H1 (cell line): ENCODE data around the gene ELP4. TPM values are rescaled to one million over a fixed set of nuclear protein-coding genes. Genes with fewer than 3 reads are reported as not detected.

Source experiments
- BRCA1 ChIP-seq: IDR thresholded peaks from 2 replicates; pipeline ENCODE4 v1.6.1; 2012; ENCODE audit warnings: low read depth, low read length, improper control_type of control experiment
- GABPA ChIP-seq: IDR thresholded peaks from 2 replicates; pipeline ENCODE4 v1.6.1; 2011; ENCODE audit warnings: mild to moderate bottlenecking, low read length, moderate library complexity, borderline replicate concordance; ENCODE audit not compliant: insufficient read depth
- POU5F1 ChIP-seq: IDR thresholded peaks from 2 replicates; pipeline ENCODE4 v1.6.1; 2011; ENCODE audit warnings: low read depth, mild to moderate bottlenecking, low read length, moderate library complexity
- SP4 ChIP-seq: IDR thresholded peaks from 2 replicates; pipeline ENCODE4 v1.6.1; 2012; ENCODE audit warnings: low read length, inconsistent platforms
- TBP ChIP-seq: IDR thresholded peaks from 2 replicates; pipeline ENCODE4 v1.6.1; 2011; ENCODE audit warnings: low read depth, low read length, improper control_type of control experiment
- polyA plus RNA-seq, 7 experiments: library from polyadenylated mRNA; depleted of rRNA in 3 of 7; stranded (reverse) in 5 of 7; unstranded in 2 of 7; fragments of >200 nt in 5 of 7; fragments of 200-250 nt in 2 of 7; gene quantifications; 1 replicate in 5 of 7; 2 replicates in 1 of 7; 4 replicates in 1 of 7; pipeline versions ENCODE4 v1.2.1 to v1.2.3, GENCODE V29; 2011 to 2013; ENCODE audit warnings: missing spikeins in 2 of 7, mixed read lengths in 2 of 7
- total RNA-seq: library from RNA; stranded (reverse); fragmentation: NEBNext Ultra II Directional; extraction: Animal tissue kit (Norgen Biotek cat#: 25700); gene quantifications from 2 replicates; pipeline ENCODE4 v1.2.1, GENCODE V29; 2021

ELP4 gene
- total and polyA plus RNA-seq, 2 of the 8 experiments (the other 6 are each of a cell fraction or from before 2014, with no cell fraction given) = 14.0 to 18.6 TPM

DNA sequence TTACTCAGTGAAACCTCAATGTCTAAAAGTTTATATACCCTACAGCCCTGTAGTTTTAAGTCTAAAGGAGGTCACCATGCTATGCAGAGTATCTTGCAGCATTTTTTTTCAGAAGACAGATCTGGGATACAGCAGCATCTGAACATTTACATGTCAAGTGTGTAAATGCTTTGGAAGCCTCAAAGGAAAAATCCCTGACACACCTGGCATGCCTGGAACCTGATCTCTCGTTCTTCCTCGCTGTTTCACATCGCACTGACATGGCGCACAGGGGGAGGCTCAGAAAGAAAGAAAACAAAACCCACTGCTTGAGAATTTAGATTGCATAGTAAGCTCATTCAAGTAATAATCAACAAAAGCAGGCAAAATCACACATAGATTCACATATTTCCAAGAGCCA is 270.5 kb downstream of the ELP4 start (continued):
- no peak for TF ChIP-seq TBP
- TF ChIP-seq BRCA1 = no peak
- TF ChIP-seq SP4 = no peak
- TF ChIP-seq POU5F1 = no peak
- TF ChIP-seq GABPA = no peak
